ENCODE data around the gene ATF7. TPM values are rescaled to one million over a fixed set of nuclear protein-coding genes. Genes with fewer than 3 reads are reported as not detected.

ATF7 gene
- total and polyA plus RNA-seq, 2 of the 13 experiments (the other 11 are each of a cell fraction or from before 2014, with no cell fraction given) = 9.6 to 16.2 TPM

- TF ChIP-seq ADNP (CRISPR knock-in tag; IDR thresholded peaks at IDR 0.05) (no peak), LRRFIP1 (CRISPR knock-in tag; conservative IDR thresholded peaks at IDR 0.05) (no peak), MXD1 (CRISPR knock-in tag; IDR thresholded peaks at IDR 0.05) (no peak), SMAD3 (CRISPR knock-in tag; IDR thresholded peaks at IDR 0.05) (peak; percentile 81; the same call in 1 of the 2 replicates), SCMH1 (CRISPR knock-in tag; IDR thresholded peaks at IDR 0.05; ENCODE audit: borderline replicate concordance) (no peak), DPF2 (CRISPR knock-in tag; IDR thresholded peaks at IDR 0.05; ENCODE audit: borderline replicate concordance, low read depth) (peak; percentile 28; the same call in 1 of the 2 replicates), NCOA2 (CRISPR knock-in tag; IDR thresholded peaks at IDR 0.05) (peak; percentile 31; the same call in 1 of the 2 replicates), NR2C2 (CRISPR knock-in tag; IDR thresholded peaks at IDR 0.05; ENCODE audit: borderline replicate concordance) (no peak), ZNF816 (CRISPR knock-in tag; IDR thresholded peaks at IDR 0.05; ENCODE audit: borderline replicate concordance) (no peak; the same call in 1 of the 2 replicates), ZSCAN22 (CRISPR knock-in tag; IDR thresholded peaks at IDR 0.05) (no peak), ZNF558 (CRISPR knock-in tag; IDR thresholded peaks at IDR 0.05; ENCODE audit: borderline replicate concordance) (no peak), ZNF776 (CRISPR knock-in tag; IDR thresholded peaks at IDR 0.05) (no peak), GABPA (IDR thresholded peaks at IDR 0.05; ENCODE audit: low read depth, low read length) (no peak), GABPA (CRISPR knock-in tag; IDR thresholded peaks at IDR 0.05; ENCODE audit: low read depth) (0 out of 2 replicates have a peak, but pooled peaks have one; percentile 6), ISX (CRISPR knock-in tag; conservative IDR thresholded peaks at IDR 0.05) (no peak), ZNF563 (CRISPR knock-in tag; IDR thresholded peaks at IDR 0.05) (no peak)
- TF ChIP-seq, protein P1, sequence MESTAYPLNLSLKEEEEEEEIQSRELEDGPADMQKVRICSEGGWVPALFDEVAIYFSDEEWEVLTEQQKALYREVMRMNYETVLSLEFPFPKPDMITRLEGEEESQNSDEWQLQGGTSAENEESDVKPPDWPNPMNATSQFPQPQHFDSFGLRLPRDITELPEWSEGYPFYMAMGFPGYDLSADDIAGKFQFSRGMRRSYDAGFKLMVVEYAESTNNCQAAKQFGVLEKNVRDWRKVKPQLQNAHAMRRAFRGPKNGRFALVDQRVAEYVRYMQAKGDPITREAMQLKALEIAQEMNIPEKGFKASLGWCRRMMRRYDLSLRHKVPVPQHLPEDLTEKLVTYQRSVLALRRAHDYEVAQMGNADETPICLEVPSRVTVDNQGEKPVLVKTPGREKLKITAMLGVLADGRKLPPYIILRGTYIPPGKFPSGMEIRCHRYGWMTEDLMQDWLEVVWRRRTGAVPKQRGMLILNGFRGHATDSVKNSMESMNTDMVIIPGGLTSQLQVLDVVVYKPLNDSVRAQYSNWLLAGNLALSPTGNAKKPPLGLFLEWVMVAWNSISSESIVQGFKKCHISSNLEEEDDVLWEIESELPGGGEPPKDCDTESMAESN (CRISPR knock-in tag; conservative IDR thresholded peaks at IDR 0.05) = no peak
- TF ChIP-seq, protein P2, sequence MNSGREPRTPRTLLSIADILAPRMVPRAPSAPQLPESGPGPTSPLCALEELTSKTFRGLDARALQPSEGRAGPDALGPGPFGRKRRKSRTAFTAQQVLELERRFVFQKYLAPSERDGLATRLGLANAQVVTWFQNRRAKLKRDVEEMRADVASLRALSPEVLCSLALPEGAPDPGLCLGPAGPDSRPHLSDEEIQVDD (CRISPR knock-in tag; IDR thresholded peaks at IDR 0.05; ENCODE audit: borderline replicate concordance) = no peak
- TF ChIP-seq, protein P3, sequence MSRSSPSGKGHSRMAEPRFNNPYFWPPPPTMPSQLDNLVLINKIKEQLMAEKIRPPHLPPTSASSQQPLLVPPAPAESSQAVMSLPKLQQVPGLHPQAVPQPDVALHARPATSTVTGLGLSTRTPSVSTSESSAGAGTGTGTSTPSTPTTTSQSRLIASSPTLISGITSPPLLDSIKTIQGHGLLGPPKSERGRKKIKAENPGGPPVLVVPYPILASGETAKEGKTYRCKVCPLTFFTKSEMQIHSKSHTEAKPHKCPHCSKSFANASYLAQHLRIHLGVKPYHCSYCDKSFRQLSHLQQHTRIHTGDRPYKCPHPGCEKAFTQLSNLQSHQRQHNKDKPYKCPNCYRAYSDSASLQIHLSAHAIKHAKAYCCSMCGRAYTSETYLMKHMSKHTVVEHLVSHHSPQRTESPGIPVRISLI (CRISPR knock-in tag; IDR thresholded peaks at IDR 0.05; ENCODE audit: borderline replicate concordance) = no peak
- TF ChIP-seq, protein P4, sequence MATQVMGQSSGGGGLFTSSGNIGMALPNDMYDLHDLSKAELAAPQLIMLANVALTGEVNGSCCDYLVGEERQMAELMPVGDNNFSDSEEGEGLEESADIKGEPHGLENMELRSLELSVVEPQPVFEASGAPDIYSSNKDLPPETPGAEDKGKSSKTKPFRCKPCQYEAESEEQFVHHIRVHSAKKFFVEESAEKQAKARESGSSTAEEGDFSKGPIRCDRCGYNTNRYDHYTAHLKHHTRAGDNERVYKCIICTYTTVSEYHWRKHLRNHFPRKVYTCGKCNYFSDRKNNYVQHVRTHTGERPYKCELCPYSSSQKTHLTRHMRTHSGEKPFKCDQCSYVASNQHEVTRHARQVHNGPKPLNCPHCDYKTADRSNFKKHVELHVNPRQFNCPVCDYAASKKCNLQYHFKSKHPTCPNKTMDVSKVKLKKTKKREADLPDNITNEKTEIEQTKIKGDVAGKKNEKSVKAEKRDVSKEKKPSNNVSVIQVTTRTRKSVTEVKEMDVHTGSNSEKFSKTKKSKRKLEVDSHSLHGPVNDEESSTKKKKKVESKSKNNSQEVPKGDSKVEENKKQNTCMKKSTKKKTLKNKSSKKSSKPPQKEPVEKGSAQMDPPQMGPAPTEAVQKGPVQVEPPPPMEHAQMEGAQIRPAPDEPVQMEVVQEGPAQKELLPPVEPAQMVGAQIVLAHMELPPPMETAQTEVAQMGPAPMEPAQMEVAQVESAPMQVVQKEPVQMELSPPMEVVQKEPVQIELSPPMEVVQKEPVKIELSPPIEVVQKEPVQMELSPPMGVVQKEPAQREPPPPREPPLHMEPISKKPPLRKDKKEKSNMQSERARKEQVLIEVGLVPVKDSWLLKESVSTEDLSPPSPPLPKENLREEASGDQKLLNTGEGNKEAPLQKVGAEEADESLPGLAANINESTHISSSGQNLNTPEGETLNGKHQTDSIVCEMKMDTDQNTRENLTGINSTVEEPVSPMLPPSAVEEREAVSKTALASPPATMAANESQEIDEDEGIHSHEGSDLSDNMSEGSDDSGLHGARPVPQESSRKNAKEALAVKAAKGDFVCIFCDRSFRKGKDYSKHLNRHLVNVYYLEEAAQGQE (IDR thresholded peaks at IDR 0.05; ENCODE audit: borderline replicate concordance in 1 of 2, low read depth in 1 of 2, low read length in 2 of 2) = peak in 1 of 2 experiments; percentile 59; a peak in 2 of 4 replicates
These were observed 32.9 kb upstream of the ATF7 start (continued) for GRCh38 chr12:53659011-53659551.

Data from HepG2 (cell line).